Fibroblast of lung (primary cell): ENCODE measurements around the gene ITPR3. TPM values are rescaled to one million over a fixed set of nuclear protein-coding genes. Genes with fewer than 3 reads are reported as not detected.
"Not testable (repeated sequence)": the region's sequence is repeated elsewhere in the genome, so short reads cannot be mapped to it uniquely, and the experiment has no call there.

Experiments used
- DNase-seq, 2 donors: peaks; one replicate each; pipeline versions ENCODE4 v3.0.0 to v3.0.0-alpha.2; 2010; ENCODE audit warnings: low read depth in 2 of 2
- H2AFZ ChIP-seq: 2 replicates; pipeline ENCODE4 v1.5.1; 2012; ENCODE audit warnings: low read length, control low read depth, inconsistent platforms
- H3K27ac ChIP-seq: 2 replicates; pipeline ENCODE4 v1.5.1; 2011; ENCODE audit warnings: low read length, control low read depth; ENCODE audit not compliant: insufficient read depth
- H3K27me3 ChIP-seq: 2 replicates; pipeline ENCODE4 v1.5.1; 2011; ENCODE audit warnings: mild to moderate bottlenecking, low read length; ENCODE audit not compliant: control insufficient read depth, insufficient read depth
- H3K36me3 ChIP-seq: 2 replicates; pipeline ENCODE4 v1.5.1; 2011; ENCODE audit warnings: low read length; ENCODE audit not compliant: control insufficient read depth, insufficient read depth
- H3K4me1 ChIP-seq: 2 replicates; pipeline ENCODE4 v1.5.1; 2011; ENCODE audit warnings: low read length; ENCODE audit not compliant: control insufficient read depth, insufficient read depth; ENCODE audit errors: extremely low read depth
- H3K4me2 ChIP-seq: 2 replicates; pipeline ENCODE4 v1.5.1; 2011; ENCODE audit warnings: low read length, control low read depth; ENCODE audit not compliant: insufficient read depth; ENCODE audit errors: extremely low read depth
- H3K4me3 ChIP-seq, 4 experiments: fragments of 200-600 bp in 1 of 4; sonication (generic) in 1 of 4; replicated peaks in 1 of 4; 2 replicates each; pipeline ENCODE4 v1.5.1; 2011 to 2016; ENCODE audit warnings: low read length in 4 of 4, low read depth in 3 of 4, mild to moderate bottlenecking in 3 of 4, control low read depth in 2 of 4, inconsistent platforms in 1 of 4, mixed read lengths in 1 of 4; ENCODE audit not compliant: insufficient read depth in 1 of 4; ENCODE audit errors: control extremely low read depth in 1 of 4
- H3K79me2 ChIP-seq: 2 replicates; pipeline ENCODE4 v1.5.1; 2012; ENCODE audit warnings: mild to moderate bottlenecking, low read length, inconsistent platforms; ENCODE audit not compliant: control insufficient read depth, insufficient read depth
- H3K9ac ChIP-seq: 2 replicates; pipeline ENCODE4 v1.5.1; 2011; ENCODE audit warnings: mild to moderate bottlenecking, low read length, control low read depth; ENCODE audit not compliant: insufficient read depth
- H3K9me3 ChIP-seq: 2 replicates; pipeline ENCODE4 v1.5.1; 2012; ENCODE audit warnings: low read depth, low read length; ENCODE audit not compliant: control insufficient read depth, insufficient read depth
- H4K20me1 ChIP-seq: 2 replicates; pipeline ENCODE4 v1.5.1; 2011; ENCODE audit warnings: low read length; ENCODE audit not compliant: control insufficient read depth, insufficient read depth; ENCODE audit errors: extremely low read depth
- EZH2 ChIP-seq: IDR thresholded peaks from 2 replicates; pipeline ENCODE4 v1.5.1; 2012; ENCODE audit warnings: low read length, control low read depth, mild to moderate bottlenecking; ENCODE audit errors: missing control alignments
- polyA plus RNA-seq, 2 donors: library from polyadenylated mRNA; depleted of rRNA in 1 of 2; stranded (reverse) in 1 of 2; unstranded in 1 of 2; fragments of >200 nt; gene quantifications; 2 replicates each; pipeline ENCODE4 v1.2.1, GENCODE V29; 2011 to 2012; ENCODE audit warnings: missing spikeins in 1 of 2
- total RNA-seq: library from RNA; depleted of rRNA; stranded (reverse); fragments of >200 nt; gene quantifications from 2 replicates; pipeline ENCODE4 v1.2.1, GENCODE V29; 2014
- TF ChIP-seq, protein P1 (sequence below), 2 donors: IDR thresholded peaks in 1 of 2; conservative IDR thresholded peaks in 1 of 2; 1 replicate in 1 of 2; 2 replicates in 1 of 2; pipeline ENCODE4 v1.5.1; 2011 to 2012; ENCODE audit warnings: low read length in 2 of 2, control low read depth in 1 of 2, inconsistent platforms in 1 of 2, low read depth in 1 of 2, mild to moderate bottlenecking in 1 of 2

ITPR3 gene
- total and polyA plus RNA-seq, 2 donors (not counting 1 experiment from before 2014, with no cell fraction given): 9.6 to 43.4 TPM

DNA sequence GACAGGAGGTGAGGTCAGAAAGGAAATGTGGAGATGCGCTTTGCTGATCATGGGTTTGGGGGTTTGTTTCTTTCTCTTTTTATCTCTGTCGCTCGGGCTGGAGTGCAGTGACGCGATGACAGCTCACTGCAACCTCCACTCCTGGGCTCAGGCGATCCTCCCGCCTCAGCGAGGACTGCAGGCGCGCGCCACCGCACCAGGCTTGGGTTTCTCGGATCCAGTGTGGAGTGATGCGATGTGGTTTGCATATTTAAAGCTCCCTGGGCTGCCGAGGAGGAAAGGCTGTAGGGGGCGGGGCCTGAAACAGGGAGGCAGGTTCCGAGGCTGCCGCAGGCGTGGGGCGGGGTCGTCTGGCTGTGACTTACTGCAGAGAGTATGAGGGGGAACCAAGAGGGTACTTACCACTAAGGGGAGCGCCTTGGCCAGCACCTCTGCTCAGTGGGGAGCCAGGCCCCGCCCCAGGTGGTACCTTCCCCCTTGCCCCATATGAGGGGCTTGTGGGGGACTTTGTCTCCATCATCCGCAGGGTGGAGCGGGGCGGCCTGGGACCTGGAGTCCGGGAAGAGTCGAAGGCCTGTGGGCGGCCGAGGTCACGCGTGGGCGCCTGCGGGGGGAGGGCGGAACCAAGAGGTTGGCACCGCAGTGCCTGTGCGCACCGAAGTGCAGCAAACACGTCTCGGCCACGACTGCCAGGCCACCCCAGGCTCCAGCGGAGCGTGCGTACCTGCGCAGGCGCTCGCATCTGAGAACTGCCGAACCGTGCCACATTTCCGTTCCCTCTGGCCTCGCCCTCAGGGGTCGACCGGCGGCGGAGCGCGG is 28.3 kb upstream of the ITPR3 start:
- Histone ChIP-seq H3K4me3 (no peak overlapping the region), H3K36me3 (no peaks in the 10 kb centered on the region), H2AFZ (peak overlapping the region; percentile 83), H3K27ac (no peak overlapping the region), H3K27me3 (no peaks in the 10 kb centered on the region), H3K79me2 (no peaks in the 10 kb centered on the region), H3K4me2 (no peak overlapping the region), H3K9ac (no peak overlapping the region), H4K20me1 (no peaks in the 10 kb centered on the region), H3K4me1 (peaks cover 17% of the 10 kb centered on the region), H3K9me3 (no peaks in the 10 kb centered on the region)
- DNase-seq: peak in 1 of 2 donors; percentile 25
- TF ChIP-seq, protein P1, sequence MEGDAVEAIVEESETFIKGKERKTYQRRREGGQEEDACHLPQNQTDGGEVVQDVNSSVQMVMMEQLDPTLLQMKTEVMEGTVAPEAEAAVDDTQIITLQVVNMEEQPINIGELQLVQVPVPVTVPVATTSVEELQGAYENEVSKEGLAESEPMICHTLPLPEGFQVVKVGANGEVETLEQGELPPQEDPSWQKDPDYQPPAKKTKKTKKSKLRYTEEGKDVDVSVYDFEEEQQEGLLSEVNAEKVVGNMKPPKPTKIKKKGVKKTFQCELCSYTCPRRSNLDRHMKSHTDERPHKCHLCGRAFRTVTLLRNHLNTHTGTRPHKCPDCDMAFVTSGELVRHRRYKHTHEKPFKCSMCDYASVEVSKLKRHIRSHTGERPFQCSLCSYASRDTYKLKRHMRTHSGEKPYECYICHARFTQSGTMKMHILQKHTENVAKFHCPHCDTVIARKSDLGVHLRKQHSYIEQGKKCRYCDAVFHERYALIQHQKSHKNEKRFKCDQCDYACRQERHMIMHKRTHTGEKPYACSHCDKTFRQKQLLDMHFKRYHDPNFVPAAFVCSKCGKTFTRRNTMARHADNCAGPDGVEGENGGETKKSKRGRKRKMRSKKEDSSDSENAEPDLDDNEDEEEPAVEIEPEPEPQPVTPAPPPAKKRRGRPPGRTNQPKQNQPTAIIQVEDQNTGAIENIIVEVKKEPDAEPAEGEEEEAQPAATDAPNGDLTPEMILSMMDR (conservative IDR thresholded peaks at IDR 0.05 in 1 of 2, IDR thresholded peaks at IDR 0.05 in 1 of 2; ENCODE audit: low read depth in 1 of 2, low read length in 2 of 2): no peak
- no peak for TF ChIP-seq EZH2

DNA sequence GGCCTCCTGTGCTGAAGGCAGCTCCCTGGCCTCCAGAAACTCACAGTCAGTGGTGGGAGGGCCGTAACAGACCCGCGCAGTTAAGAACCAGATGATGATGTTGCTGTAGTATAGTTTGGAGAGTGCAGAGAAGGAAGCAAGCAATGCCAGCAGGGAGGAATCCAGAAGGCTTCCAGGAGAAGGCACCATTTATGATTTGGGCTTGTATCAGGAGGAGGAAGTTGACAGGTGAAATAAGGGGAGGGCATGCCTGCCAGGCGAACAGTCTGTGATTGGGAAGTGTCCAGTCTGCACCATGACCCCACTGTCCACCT is 27.8 kb upstream of the ITPR3 start:
- H3K27me3 ChIP-seq: no peaks in the 10 kb centered on the region
- TF ChIP-seq EZH2: no peak
- TF ChIP-seq, protein P1 (conservative IDR thresholded peaks at IDR 0.05 in 1 of 2, IDR thresholded peaks at IDR 0.05 in 1 of 2; ENCODE audit: low read depth in 1 of 2, low read length in 2 of 2): no peak
- no peak overlapping the region for H3K4me2 ChIP-seq
- H3K79me2 ChIP-seq: no peaks in the 10 kb centered on the region
- no peaks in the 10 kb centered on the region for H3K9me3 ChIP-seq
- no peak overlapping the region for H3K4me3 ChIP-seq
- DNase-seq: no peak
- no peaks in the 10 kb centered on the region for H4K20me1 ChIP-seq
- peaks cover 17% of the 10 kb centered on the region for H3K4me1 ChIP-seq
- H2AFZ ChIP-seq: peak overlapping the region; percentile 83
- no peaks in the 10 kb centered on the region for H3K36me3 ChIP-seq
- H3K27ac ChIP-seq: no peak overlapping the region
- H3K9ac ChIP-seq: no peak overlapping the region

DNA sequence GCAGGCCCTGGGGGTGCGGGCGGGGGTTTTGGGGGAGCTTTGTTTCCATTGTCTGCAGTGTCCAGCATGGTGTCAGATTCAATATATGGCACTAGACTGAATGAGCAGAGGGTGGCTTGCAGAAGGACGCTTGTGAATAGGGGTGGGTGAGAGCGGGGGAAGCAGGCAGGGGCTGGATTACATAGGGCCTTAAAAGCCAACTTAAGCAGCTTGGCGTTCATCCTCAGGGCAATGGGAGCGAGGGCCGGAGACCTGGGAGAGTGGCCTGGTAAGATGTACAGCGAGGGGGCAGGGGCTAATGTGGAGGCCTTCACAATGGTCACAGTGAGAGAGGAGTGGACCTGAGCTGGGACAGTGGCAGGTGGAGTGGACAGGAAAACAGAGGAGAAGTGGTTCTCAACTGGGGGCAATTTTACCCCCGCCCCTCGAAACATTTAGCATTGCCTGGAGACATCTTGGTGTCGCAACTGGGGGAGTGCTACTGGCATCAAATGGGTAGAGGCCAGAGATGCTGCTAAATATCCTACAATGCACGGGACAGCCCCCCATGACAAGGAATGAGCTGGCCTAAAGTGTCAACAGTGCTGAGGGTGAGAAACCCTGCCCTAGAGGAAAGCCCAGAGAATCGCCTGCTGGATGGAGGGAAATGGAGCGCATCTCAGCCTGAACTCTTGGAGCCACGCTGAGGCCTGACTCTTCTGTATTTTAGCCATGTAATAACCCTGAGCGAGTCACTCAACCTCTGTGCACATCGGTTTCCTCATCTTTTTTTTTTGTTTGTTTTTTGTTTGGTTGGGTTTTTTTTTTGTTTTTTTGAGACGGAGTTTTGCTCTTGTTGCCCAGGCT is 25.9 kb upstream of the ITPR3 start:
- Histone ChIP-seq H3K79me2 (no peaks in the 10 kb centered on the region), H3K4me3 (no peak overlapping the region), H2AFZ (no peak overlapping the region), H3K4me2 (no peak overlapping the region), H3K27me3 (no peaks in the 10 kb centered on the region), H3K36me3 (no peaks in the 10 kb centered on the region), H3K9me3 (no peaks in the 10 kb centered on the region), H3K27ac (no peak overlapping the region), H4K20me1 (no peaks in the 10 kb centered on the region), H3K4me1 (peaks cover 8% of the 10 kb centered on the region), H3K9ac (no peak overlapping the region)
- TF ChIP-seq EZH2: no peak
- TF ChIP-seq, protein P1 (conservative IDR thresholded peaks at IDR 0.05 in 1 of 2, IDR thresholded peaks at IDR 0.05 in 1 of 2; ENCODE audit: low read depth in 1 of 2, low read length in 2 of 2): no peak
- DNase-seq: peak in 1 of 2 donors; percentile 35

DNA sequence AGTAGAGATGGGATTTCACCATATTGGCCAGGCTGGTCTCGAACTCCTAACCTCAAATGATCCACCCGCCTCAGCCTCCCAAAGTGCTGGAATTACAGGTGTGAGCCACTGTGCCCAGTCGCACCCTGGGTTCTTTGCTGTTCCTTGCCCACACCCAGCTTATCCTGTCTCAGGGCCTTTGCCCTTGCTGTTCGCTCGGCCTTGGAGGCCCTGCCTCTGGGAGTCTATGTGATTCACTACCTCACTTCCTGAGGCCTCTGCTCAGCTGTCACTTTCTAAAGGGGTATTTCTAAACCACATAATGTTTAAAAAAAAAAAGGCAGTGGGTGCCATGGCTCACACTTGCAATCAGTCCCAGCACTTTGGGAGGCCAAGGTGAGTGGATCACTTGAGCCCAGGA is 24.2 kb upstream of the ITPR3 start:
- H2AFZ ChIP-seq, H3K4me2 ChIP-seq, DNase-seq: not testable (repeated sequence)

More for the DNA sequence above, 24.2 kb upstream of the ITPR3 start:
- not testable (repeated sequence) for H3K27me3 ChIP-seq, H3K9me3 ChIP-seq, H3K9ac ChIP-seq, H3K4me3 ChIP-seq, H3K36me3 ChIP-seq, H4K20me1 ChIP-seq, H3K27ac ChIP-seq, H3K79me2 ChIP-seq, H3K4me1 ChIP-seq
